GM13976 (cell line): ENCODE results near the gene DNAH2.
A peak's percentile ranks its signal among the peaks of the same experiment; 100 is the strongest.

Experiments
- DNase-seq: peaks from one replicate; pipeline ENCODE4 v3.0.0; 2012; ENCODE audit warnings: low spot score
- in situ Hi-C: fragments of 300-500 bp; cut with MboI; formaldehyde crosslinking; loops from one replicate; pipeline ENCODE4 v1.12.0; 2022; ENCODE audit warnings: low sequenced_read_pairs, mixed read lengths, inconsistent platforms; ENCODE audit not compliant: unreplicated experiment
- TF ChIP-seq, protein P1 (sequence below): IDR thresholded peaks from 2 replicates; pipeline ENCODE4 v1.5.1; 2012; ENCODE audit warnings: borderline replicate concordance, mild to moderate bottlenecking; ENCODE audit not compliant: insufficient read depth; ENCODE audit errors: extremely low read depth, missing control alignments, control extremely low read depth

The DNAH2 gene

GRCh38 chr17:7840441-7840840 is 122.9 kb downstream of the DNAH2 start:
- TF ChIP-seq, protein P1, sequence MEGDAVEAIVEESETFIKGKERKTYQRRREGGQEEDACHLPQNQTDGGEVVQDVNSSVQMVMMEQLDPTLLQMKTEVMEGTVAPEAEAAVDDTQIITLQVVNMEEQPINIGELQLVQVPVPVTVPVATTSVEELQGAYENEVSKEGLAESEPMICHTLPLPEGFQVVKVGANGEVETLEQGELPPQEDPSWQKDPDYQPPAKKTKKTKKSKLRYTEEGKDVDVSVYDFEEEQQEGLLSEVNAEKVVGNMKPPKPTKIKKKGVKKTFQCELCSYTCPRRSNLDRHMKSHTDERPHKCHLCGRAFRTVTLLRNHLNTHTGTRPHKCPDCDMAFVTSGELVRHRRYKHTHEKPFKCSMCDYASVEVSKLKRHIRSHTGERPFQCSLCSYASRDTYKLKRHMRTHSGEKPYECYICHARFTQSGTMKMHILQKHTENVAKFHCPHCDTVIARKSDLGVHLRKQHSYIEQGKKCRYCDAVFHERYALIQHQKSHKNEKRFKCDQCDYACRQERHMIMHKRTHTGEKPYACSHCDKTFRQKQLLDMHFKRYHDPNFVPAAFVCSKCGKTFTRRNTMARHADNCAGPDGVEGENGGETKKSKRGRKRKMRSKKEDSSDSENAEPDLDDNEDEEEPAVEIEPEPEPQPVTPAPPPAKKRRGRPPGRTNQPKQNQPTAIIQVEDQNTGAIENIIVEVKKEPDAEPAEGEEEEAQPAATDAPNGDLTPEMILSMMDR, result no peak
- in situ Hi-C loops, result no loop called here
- no peak for DNase-seq

DNA sequence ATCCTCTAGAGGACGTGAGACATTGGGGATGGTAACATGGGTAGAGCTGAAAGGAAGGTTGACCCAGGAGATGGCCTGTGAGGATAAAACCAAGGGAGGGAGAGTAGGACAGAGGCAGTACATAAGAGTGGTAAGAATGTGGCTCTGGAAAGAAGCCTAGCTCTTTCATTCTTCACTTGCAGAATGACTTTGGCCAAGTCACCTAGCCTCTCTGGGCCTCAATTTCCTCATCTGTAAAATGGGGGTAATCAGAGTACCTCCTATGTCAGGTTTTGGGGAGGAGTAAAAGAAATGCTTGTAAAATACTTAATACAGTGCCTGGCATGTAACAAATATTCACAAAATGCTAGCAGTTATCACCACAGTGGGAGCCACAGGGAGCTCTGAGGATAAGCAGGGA is 123.3 kb downstream of the DNAH2 start:
- in situ Hi-C loops, result no loop called here
- no peak for DNase-seq
- TF ChIP-seq, protein P1, result no peak

- peak; percentile 60 for DNase-seq
- in situ Hi-C loops, result no loop called here
- TF ChIP-seq, protein P1, result no peak
Measured at GRCh38 chr17:7841396-7841914, 123.9 kb downstream of the DNAH2 start.

DNA sequence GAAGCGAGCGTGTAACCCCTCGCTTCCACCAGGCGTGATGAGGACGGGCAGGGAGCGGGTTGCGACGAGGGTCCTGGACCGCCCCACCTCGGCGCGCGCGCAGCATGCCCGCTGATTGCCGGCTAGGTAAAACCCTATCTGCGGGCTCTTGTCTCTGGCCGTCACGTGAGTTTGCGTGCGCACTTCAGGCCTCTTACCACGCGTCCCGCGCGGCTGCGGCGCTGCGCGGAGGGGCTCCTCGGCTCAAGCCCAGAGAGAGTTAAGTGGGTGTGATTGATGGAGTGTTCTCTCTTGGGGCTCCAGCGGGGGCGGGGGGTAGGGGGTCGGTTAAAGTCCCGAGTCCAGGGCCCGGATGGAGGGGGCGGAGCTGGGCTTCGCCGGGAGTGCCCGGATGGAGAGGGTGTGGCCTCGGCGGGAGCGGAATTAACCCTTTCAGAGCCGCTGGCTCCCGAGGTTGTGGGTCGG is 124.4 kb downstream of the DNAH2 start:
- TF ChIP-seq, protein P1, result no peak
- DNase-seq, result peak; percentile 83
- in situ Hi-C loops, result no loop called here

DNA sequence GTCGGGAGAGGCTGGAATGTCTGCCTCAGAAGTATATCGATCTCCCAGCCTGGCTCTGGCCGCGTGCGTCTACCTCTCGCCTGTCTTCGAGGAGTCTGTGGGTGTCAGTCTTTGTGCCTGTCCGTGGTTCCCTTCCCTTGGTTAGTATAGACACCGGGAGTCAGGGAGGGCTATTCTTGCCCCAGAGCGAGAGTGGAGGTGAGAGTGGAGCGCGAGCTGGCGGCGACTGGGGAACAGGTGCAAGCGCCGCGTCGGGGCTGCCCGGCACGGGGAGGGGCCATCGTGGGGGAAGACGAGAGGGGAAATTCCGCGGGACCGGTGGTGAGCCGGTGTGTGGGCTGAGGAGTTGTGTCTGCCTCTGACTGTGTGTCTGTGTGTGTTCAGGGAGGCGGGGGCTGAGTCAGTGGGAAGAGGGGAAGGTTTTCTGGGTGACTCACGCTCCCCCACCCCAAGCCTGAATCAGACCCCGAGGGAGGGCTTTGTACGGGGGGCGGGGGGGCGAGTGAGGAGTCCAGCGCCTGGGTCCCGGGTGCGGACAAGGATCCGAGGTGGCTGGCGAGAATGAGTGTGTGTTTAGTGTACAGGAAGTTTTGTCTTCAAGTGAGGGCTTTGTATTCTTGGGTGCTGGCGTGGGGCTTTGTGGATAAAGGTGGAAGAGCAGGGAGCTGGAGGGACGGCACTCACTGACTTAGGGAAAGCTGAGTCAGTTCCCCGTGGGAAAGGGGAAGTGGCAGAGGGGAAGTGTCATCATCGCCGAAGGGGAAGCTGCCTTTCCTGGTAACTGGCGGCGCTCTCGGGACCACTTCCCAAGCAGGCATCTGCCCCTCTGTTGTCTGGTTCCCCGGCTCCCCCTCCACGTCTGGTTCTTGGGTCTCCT is 125.1 kb downstream of the DNAH2 start:
- DNase-seq, result peak; percentile 82
- TF ChIP-seq, protein P1, result no peak
- in situ Hi-C loops, result no loop called here

DNA sequence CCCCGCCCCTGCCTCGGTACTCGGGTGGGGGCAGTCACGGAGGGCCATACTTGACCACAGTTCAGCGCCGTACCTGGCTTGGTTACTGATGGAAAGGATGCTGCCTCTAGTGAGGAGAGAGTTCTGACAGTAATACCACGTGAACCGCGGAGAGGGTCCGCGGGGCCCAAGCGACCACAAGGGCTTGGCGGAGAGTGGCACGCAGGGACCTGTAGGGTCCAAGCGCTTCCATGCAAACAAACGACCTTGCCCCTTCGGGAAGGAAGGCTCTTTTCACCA is 125.7 kb downstream of the DNAH2 start:
- DNase-seq, result no peak
- TF ChIP-seq, protein P1, result no peak
- in situ Hi-C loops, result no loop called here
